SK-N-SH (cell line): Measurements from ENCODE around the gene PRPF6. TPM values are rescaled to one million over a fixed set of nuclear protein-coding genes. Genes with fewer than 3 reads are reported as not detected.

ENCODE experiments used
- CTCF ChIA-PET: fragments of 300-600, 350-600 bp; formaldehyde crosslinking; extraction: SDS; loops from one replicate; lab custom pipeline; 2021; lab: Yijun Ruan, JAX
- POLR2A ChIA-PET: fragments of 350-600 bp; sonication (Branson Sonifier 250); formaldehyde crosslinking; extraction: SDS; loops from one replicate; lab custom pipeline; 2020; ENCODE audit warnings: antibody characterized with exemption, inconsistent platforms; lab: Yijun Ruan, JAX
- DNase-seq: peaks from one replicate; pipeline ENCODE4 v3.0.0; 2012
- H2AFZ ChIP-seq: fragments of 200-600 bp; sonication (generic); 2 replicates; pipeline ENCODE4 v1.8.1; 2016; ENCODE audit warnings: antibody characterized with exemption, mild to moderate bottlenecking, low read depth
- H3F3A ChIP-seq: fragments of 200-600 bp; sonication (generic); replicated peaks from 2 replicates; pipeline ENCODE3; 2016; ENCODE audit warnings: antibody characterized with exemption, mild to moderate bottlenecking; ENCODE audit not compliant: insufficient read depth
- H3K27ac ChIP-seq, 2 experiments: fragments of 200-500 bp in 1 of 2; fragments of 200-600 bp in 1 of 2; sonication (Bioruptor generic) in 1 of 2; sonication (generic), shearing (Covaris generic) in 1 of 2; 2 replicates each; pipeline versions ENCODE4 v1.5.1 to v1.6.1; 2014 to 2016; ENCODE audit warnings: low read depth in 2 of 2, inconsistent platforms in 1 of 2, low read length in 1 of 2, mild to moderate bottlenecking in 1 of 2, mixed read lengths in 1 of 2
- H3K27me3 ChIP-seq: fragments of 200-600 bp; sonication (generic), shearing (Covaris generic); 2 replicates; pipeline ENCODE4 v1.6.1; 2016; ENCODE audit warnings: mixed run types; ENCODE audit not compliant: insufficient read depth
- H3K36me3 ChIP-seq, 2 experiments: fragments of 200-500 bp in 1 of 2; fragments of 200-600 bp in 1 of 2; sonication (Bioruptor generic) in 1 of 2; sonication (generic) in 1 of 2; replicated peaks in 1 of 2; 2 replicates each; pipeline versions ENCODE3 to v1.5.1; 2014 to 2016; ENCODE audit warnings: low read length in 1 of 2, mild to moderate bottlenecking in 1 of 2; ENCODE audit not compliant: insufficient read depth in 2 of 2, control insufficient read depth in 1 of 2
- H3K4me1 ChIP-seq, 2 experiments: fragments of 200-500 bp in 1 of 2; fragments of 200-600 bp in 1 of 2; sonication (Bioruptor generic) in 1 of 2; sonication (generic), shearing (Covaris generic) in 1 of 2; 2 replicates each; pipeline versions ENCODE4 v1.5.1 to v1.6.1; 2014 to 2016; ENCODE audit warnings: low read depth in 1 of 2, low read length in 1 of 2, mixed run types in 1 of 2; ENCODE audit not compliant: insufficient read depth in 2 of 2, control insufficient read depth in 1 of 2
- H3K4me2 ChIP-seq: fragments of 200-600 bp; sonication (generic), shearing (Covaris generic); 2 replicates; pipeline ENCODE4 v1.6.1; 2017; ENCODE audit warnings: mixed run types
- H3K4me3 ChIP-seq, 2 experiments: fragments of 200-500 bp in 1 of 2; fragments of 200-600 bp in 1 of 2; sonication (Bioruptor generic) in 1 of 2; sonication (generic), shearing (Covaris generic) in 1 of 2; 2 replicates each; pipeline versions ENCODE4 v1.5.1 to v1.8.1; 2014 to 2016; ENCODE audit warnings: low read depth in 2 of 2, inconsistent platforms in 1 of 2, low read length in 1 of 2, mild to moderate bottlenecking in 1 of 2, mixed read lengths in 1 of 2, moderate library complexity in 1 of 2
- H3K79me2 ChIP-seq: fragments of 200-600 bp; sonication (generic); 2 replicates; pipeline ENCODE4 v1.8.1; 2017; ENCODE audit warnings: mild to moderate bottlenecking; ENCODE audit not compliant: insufficient read depth
- H3K9ac ChIP-seq: fragments of 200-600 bp; sonication (generic); 2 replicates; pipeline ENCODE4 v1.6.1; 2017; ENCODE audit warnings: mixed run types
- H3K9me2 ChIP-seq: fragments of 200-600 bp; sonication (generic); 2 replicates; pipeline ENCODE4 v1.6.1; 2017; ENCODE audit warnings: mixed run types
- H3K9me3 ChIP-seq: fragments of 200-600 bp; sonication (generic); 2 replicates; pipeline ENCODE4 v1.6.1; 2017; ENCODE audit warnings: mixed run types, mild to moderate bottlenecking, moderate library complexity
- H4K20me1 ChIP-seq: fragments of 200-600 bp; sonication (generic); 2 replicates; pipeline ENCODE4 v1.6.1; 2017; ENCODE audit warnings: mild to moderate bottlenecking, mixed run types; ENCODE audit not compliant: insufficient read depth
- CHD2 ChIP-seq: fragments of 150-350 bp; IDR thresholded peaks from 2 replicates; pipeline ENCODE4 v1.6.1; 2018; ENCODE audit warnings: low read length; ENCODE audit not compliant: partially characterized antibody
- ELF1 ChIP-seq: IDR thresholded peaks from 2 replicates; pipeline ENCODE4 v1.4.0; 2012
- EP300 ChIP-seq, 2 experiments: IDR thresholded peaks; 2 replicates each; pipeline versions ENCODE4 v1.4.0 to v1.6.1; 2012; ENCODE audit warnings: borderline replicate concordance in 1 of 2, low read depth in 1 of 2, low read length in 1 of 2
- FOXJ3 ChIP-seq: sonication (generic); formaldehyde crosslinking; IDR thresholded peaks from 2 replicates; pipeline ENCODE4 v1.5.1; 2020; ENCODE audit warnings: mild to moderate bottlenecking, missing genetic modification reagents
- MAX ChIP-seq: IDR thresholded peaks from 2 replicates; pipeline ENCODE4 v1.4.0; 2012; ENCODE audit warnings: low read depth
- MEF2A ChIP-seq: IDR thresholded peaks from 2 replicates; pipeline ENCODE4 v1.4.0; 2012; ENCODE audit warnings: low read depth, borderline replicate concordance
- MXI1 ChIP-seq: IDR thresholded peaks from 2 replicates; pipeline ENCODE4 v1.6.1; 2012; ENCODE audit warnings: mild to moderate bottlenecking, low read depth, low read length, improper control_type of control experiment
- PBX3 ChIP-seq: IDR thresholded peaks from 2 replicates; pipeline ENCODE4; 2012
- POLR2AphosphoS5 ChIP-seq: IDR thresholded peaks from 2 replicates; pipeline ENCODE4 v1.6.1; 2012; ENCODE audit warnings: low read depth, low read length
- RAD21 ChIP-seq: IDR thresholded peaks from 2 replicates; pipeline ENCODE4 v1.6.1; 2012; ENCODE audit warnings: mild to moderate bottlenecking, low read length
- REST ChIP-seq: IDR thresholded peaks from 2 replicates; pipeline ENCODE4 v1.6.1; 2012; ENCODE audit warnings: mild to moderate bottlenecking, low read depth, low read length, moderate library complexity
- RFX5 ChIP-seq: IDR thresholded peaks from 2 replicates; pipeline ENCODE4 v1.6.1; 2012; ENCODE audit warnings: mild to moderate bottlenecking, improper control_type of control experiment, low read length
- YY1 ChIP-seq: IDR thresholded peaks from 2 replicates; pipeline ENCODE4 v1.4.0; 2012; ENCODE audit warnings: low read depth, mild to moderate bottlenecking
- ZBTB33 ChIP-seq: IDR thresholded peaks from 2 replicates; pipeline ENCODE4 v1.4.0; 2012; ENCODE audit warnings: low read depth, borderline replicate concordance
- WGBS: methylation state at CpG from one replicate; pipeline ENCODE4 v1.1.6; 2017; ENCODE audit warnings: low lambda C conversion rate; 5-methylcytosine and 5-hydroxymethylcytosine counted together
- polyA plus RNA-seq, 3 experiments: library from polyadenylated mRNA; depleted of rRNA; stranded (reverse); fragments of >200 nt; gene quantifications; 2 replicates each; pipeline ENCODE4 v1.2.3, GENCODE V29; 2012

Gene PRPF6
- polyA plus RNA-seq, 1 of the 3 experiments (the other 2 are of a cell fraction): 59.1 TPM

- WGBS: 93% methylated on average over 13 of the region's 13 CpGs
- H3K36me3 ChIP-seq: peaks cover 43 to 53% of the 10 kb centered on the region in 2 experiments
- no peak for DNase-seq
- H3K9me3 ChIP-seq: no peaks in the 10 kb centered on the region
- no peak for TF ChIP-seq RFX5
- no peak overlapping the region for H3K4me2 ChIP-seq
- CTCF ChIA-PET: interaction anchor here (0.9 to 1.1 kb wide), 3 partner anchors 12 to 36 kb away, joined by 3 read pairs; no protein-coding TSS in a partner anchor
- no peaks in the 10 kb centered on the region for H4K20me1 ChIP-seq
- no peaks in the 10 kb centered on the region for H3F3A ChIP-seq
- H3K9me2 ChIP-seq: no peaks in the 10 kb centered on the region
- H3K4me3 ChIP-seq: no peak overlapping the region
- no peak overlapping the region for H3K9ac ChIP-seq
- no peaks in the 10 kb centered on the region for H3K4me1 ChIP-seq
- H2AFZ ChIP-seq: no peak overlapping the region
- H3K27ac ChIP-seq: no peak overlapping the region
- peaks cover 29% of the 10 kb centered on the region for H3K79me2 ChIP-seq
- H3K27me3 ChIP-seq: no peaks in the 10 kb centered on the region
- POLR2A ChIA-PET: no interaction called here
Observed at GRCh38 chr20:64009811-64010387, 29.0 kb downstream of the PRPF6 start.

GRCh38 chr20:64010711-64011237 lies 29.8 kb downstream of the PRPF6 start:
- 94% methylated on average over 8 of the region's 8 CpGs for WGBS
- no peak overlapping the region for H3K4me2 ChIP-seq
- TF ChIP-seq YY1 (no peak), CHD2 (no peak), MXI1 (no peak)
- TF ChIP-seq, all 33 proteins: peak for 0
- DNase-seq: no peak
- Histone ChIP-seq H2AFZ (no peak overlapping the region), H3K9me3 (no peaks in the 10 kb centered on the region), H3K4me1 (no peaks in the 10 kb centered on the region), H3K27me3 (no peaks in the 10 kb centered on the region), H4K20me1 (no peaks in the 10 kb centered on the region), H3F3A (no peaks in the 10 kb centered on the region), H3K79me2 (peaks cover 22% of the 10 kb centered on the region), H3K27ac (no peak overlapping the region), H3K9me2 (no peaks in the 10 kb centered on the region), H3K9ac (no peak overlapping the region), H3K36me3 (peaks cover 43 to 55% of the 10 kb centered on the region in 2 experiments), H3K4me3 (no peak overlapping the region)
- CTCF ChIA-PET: interaction anchor here (0.9 to 1.1 kb wide), 3 partner anchors 11 to 37 kb away, joined by 3 read pairs; no protein-coding TSS in a partner anchor
- POLR2A ChIA-PET: no interaction called here

- Histone ChIP-seq H3K27ac (no peak overlapping the region), H2AFZ (no peak overlapping the region), H3K4me1 (no peaks in the 10 kb centered on the region), H3K4me2 (no peak overlapping the region), H3K9ac (no peak overlapping the region), H3K4me3 (no peak overlapping the region), H3K9me2 (no peaks in the 10 kb centered on the region), H3K9me3 (no peaks in the 10 kb centered on the region), H3K36me3 (peaks cover 44 to 49% of the 10 kb centered on the region in 2 experiments), H3K27me3 (no peaks in the 10 kb centered on the region), H4K20me1 (no peaks in the 10 kb centered on the region), H3F3A (no peaks in the 10 kb centered on the region), H3K79me2 (peaks cover 19% of the 10 kb centered on the region)
- no peak for DNase-seq
- CTCF ChIA-PET: no interaction called here
- WGBS: 94% methylated on average over 13 of the region's 16 CpGs
- POLR2A ChIA-PET: no interaction called here
- TF ChIP-seq RAD21 (no peak), FOXJ3 (CRISPR knock-in tag) (no peak), PBX3 (no peak), CHD2 (no peak), REST (no peak), ZBTB33 (no peak), ELF1 (no peak), EP300 (IDR thresholded peaks at IDR 0.05; ENCODE audit: borderline replicate concordance in 1 of 2, low read depth in 1 of 2, low read length in 1 of 2) (no peak), MEF2A (no peak), POLR2AphosphoS5 (no peak), MAX (no peak)
Observed at GRCh38 chr20:64011366-64011779, 30.4 kb downstream of the PRPF6 start.
